SHP77 treated with DMSO at 0.1 percent for 48 hours (cell line): Measurements from ENCODE around the gene MIEF2.
"Not testable (repeated sequence)": the region's sequence is repeated elsewhere in the genome, so short reads cannot be mapped to it uniquely, and the experiment has no call there.

Experiments used
- DNase-seq: peaks from one replicate; lab custom pipeline; 2025; lab: John Stamatoyannopoulos, UW

The MIEF2 gene

DNA sequence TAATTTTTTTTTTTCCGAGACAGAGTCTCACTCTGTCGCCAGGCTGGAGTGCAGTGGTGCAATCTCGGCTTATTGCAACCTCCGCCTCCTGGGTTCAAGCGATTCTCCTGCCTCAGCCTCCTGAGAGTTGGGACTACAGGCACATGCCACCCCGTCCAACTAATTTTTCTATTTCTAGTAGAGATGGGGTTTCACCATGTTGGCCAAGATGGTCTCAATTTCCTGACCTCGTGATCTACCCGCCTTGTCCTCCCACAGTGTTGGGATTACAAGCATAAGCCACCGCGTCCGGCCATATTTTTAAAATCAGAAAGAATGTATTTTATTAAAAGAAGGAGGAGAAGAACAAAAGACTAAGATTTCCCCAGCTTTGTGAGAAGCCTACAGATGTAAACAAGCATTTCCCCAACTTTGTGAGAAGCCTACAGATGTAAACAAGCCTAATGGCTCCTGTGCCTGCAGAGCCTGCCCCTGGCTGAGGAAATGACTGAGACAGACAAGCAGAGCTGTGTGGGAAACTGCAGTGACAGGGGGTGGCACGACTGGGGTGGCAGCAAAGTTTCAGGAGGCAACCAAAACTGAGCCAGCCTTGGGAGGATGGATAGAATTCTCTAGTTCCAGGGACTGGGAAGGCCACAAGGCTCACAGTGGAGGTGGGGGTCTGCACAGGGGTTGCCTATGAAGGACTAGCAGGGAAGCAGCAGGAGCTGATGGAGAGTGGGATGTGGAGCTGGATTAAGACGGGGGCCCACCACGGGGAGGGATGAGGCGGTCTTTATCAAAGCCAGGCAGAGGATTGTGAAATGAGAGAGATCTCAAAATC lies 31.5 kb downstream of the MIEF2 start:
- no peak for DNase-seq

DNA sequence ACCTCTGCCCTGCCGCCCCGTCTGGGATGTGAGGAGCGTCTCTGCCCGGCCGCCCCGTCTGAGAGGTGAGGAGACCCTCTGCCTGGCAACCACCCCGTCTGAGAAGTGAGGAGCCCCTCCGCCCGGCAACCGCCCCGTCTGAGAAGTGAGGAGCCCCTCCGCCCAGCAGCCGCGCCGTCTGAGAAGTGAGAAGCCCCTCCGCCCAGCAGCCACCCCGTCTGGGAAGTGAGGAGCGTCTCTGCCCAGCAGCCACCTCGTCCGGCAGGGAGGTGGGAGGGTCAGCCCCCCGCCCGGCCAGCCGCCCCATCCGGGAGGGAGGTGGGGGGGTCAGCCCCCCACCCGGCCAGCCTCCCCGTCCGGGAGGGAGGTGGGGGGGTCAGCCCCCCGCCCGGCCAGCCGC lies 37.6 kb downstream of the MIEF2 start:
- not testable (repeated sequence) for DNase-seq

DNA sequence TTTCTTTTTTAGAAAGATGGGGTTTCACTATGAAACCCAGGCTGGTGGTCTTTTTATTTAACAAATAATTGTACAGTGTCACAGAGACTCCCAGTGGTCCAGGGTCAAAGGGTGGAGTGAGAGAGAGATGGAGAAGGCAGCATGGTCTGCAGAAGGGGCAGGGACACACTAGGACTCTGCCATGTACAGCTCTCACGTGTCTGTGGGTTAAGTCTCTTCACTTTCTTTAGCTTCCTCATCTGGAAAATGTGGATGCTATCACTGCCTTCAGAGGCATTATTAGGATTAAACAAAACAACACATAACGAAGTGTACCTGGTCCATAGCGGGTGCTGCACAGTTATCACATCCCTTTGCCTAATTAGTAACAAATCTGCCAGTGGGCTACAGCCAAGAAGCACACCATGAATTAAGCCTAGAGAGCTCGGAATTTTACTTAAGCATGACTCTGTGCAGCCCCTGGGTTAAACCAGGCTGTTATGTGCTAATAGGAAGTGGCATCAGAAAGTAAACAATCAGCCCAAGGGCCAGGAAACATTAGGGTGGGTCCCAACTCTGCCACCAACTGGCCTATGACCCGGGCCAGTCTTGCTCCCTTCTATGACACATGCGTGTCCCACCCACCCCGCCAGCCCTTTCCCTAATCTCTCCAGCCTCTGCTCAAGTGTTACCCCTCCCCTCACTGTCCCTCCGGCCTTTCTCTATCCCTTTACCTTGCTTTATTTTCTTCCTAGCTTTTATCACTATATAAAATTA lies 40.4 kb downstream of the MIEF2 start:
- no peak for DNase-seq

DNA sequence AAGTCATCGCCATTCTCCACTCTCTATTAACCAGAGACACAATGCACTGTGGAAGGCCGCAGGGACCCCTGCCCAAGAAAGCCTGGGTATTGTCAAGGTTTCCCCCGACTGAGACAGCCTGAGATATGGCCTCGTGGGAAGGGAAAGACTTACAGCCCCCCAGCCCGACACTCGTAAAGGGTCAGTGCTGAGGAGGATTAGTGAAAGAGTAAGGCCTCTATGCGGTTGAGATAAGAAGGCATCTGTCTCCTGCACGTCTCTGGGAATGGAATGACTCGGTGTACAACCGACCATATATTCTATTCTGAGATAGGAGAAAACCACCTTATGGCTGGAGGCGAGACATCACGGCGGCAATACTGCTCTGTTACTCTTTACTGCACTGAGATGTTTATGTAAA lies 42.7 kb downstream of the MIEF2 start:
- not testable (repeated sequence) for DNase-seq

DNA sequence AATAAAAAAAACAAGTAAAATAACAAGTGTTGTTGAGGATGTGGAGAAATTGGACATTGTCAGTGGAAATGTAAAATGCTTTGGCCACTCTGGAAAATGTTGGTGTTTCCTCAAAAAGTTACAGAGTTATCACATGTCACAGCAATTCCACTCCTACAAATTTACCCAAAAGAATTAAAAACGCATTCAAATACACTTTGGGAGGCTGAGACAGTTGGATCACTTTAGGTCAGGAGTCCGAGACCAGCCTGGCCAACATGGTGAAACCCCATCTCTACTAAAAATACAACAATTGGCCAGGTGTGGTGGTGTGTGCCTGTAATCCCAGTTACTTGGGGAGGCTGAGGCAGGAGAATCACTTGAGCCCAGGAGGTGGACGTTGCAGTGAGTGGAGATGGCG lies 48.7 kb downstream of the MIEF2 start:
- no peak for DNase-seq

DNA sequence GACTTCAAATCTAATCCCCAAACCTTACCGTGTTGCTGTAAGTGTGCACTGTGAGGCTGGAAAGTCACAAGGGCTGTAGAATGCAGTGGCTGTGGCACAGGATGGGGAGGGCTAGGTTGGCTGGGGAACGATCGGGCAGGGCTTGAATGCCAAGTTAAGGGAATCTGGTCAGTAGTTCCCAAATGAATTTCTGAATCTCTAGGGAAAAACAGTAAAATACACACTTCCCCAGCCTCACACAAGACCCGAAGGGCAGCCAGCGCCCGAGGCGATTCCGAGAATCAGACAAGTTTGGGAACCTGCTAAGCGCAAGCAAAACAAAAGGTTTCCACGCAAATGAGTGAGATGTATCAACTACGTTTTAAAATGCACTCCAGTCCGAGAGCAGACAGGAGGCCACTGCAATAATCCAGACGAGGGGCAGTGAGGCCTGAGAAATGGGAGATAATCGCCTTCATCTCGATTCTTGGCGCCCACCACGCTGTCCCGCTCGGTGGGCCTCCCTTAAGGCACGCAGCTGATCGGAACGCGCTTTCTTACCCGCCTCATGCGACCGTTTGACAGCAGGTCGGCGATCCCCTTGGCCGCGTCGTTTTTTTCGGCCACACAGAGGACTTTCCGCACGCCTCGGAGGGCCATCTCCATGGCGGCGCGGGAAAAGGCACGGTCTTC lies 53.7 kb downstream of the MIEF2 start:
- DNase-seq, result no peak

DNA sequence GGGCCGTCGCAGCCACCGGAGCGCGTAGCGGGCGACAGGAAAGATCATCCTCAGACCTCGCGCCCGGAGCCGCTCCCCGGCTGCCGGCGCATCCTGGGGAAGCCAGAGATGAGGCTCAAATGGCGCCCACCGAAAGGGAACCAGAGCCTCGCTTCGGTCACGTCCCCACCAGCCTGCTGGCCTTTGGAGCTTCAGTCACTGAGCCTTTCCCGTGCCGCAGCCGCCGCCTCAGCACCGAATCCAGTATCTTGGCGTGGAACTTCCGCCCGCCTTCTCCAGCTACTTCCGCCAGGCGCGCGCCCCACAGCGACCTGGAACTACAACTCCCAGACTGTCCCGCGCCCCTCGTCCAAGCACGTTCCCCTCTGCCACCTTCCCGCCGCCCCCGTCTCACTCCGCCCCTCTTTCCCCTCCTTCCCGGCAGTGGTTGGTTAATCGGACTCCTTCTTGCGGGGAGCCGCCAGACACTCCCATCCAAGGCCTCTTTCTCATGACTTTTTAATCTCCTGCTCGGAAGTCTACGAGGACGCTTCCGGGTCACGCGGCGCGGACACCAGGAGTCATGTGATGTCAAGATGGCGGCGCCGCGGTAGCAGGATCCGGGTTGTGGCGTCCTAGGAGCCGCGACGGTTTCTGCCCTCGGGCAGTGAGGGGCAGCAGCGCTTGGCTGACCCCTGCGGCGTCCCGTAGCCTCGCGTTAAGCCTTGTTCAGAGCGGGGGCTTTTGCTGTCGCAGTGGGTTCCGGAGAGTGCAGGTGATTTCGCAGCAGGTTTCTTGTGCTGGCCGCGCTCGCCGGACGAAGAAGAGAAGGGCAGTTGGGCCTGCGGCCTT lies 54.5 kb downstream of the MIEF2 start, which contains the start of the genes SMCR8 and TOP3A:
Gene SMCR8 (plus strand): TSS at position 563 of the 831 bp plus-strand sequence. CDS start 497 bp downstream, outside the sequence.
Gene TOP3A (minus strand): TSS at position 264 of the 831 bp plus-strand sequence. CDS start 216 bp downstream, at position 48.
- DNase-seq, result peak; percentile 100

DNA sequence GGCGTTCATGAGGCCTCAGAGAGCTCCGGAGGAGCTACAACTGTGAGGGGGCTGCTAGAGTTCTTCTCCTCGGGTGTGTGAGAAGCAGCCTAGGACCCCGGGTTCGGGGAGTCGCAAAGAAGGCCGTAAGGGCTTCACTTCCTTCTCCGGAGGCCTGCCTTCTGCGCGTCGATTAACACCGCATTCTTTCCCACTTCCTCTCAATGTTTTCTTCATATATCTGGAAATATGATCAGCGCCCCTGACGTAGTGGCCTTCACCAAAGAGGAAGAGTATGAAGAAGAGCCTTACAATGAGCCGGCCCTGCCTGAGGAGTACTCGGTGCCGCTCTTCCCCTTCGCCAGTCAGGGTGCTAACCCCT lies 55.1 kb downstream of the MIEF2 start:
- no peak for DNase-seq

DNA sequence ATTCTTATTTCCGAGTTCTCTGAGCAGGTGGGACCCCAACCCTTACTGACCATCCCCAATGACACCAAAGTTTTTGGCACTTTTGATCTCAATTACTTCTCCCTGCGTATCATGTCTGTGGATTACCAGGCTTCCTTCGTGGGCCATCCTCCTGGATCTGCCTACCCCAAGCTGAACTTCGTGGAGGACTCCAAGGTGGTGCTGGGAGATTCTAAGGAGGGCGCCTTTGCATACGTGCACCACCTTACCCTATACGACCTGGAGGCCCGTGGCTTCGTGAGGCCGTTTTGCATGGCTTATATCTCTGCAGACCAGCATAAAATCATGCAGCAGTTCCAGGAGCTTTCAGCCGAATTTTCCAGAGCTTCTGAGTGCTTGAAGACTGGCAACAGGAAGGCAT lies 55.5 kb downstream of the MIEF2 start:
- no peak for DNase-seq
